Activated CD4-positive, alpha-beta T cell treated with anti-CD3 and anti-CD28 coated beads for 36 hours (primary cell): ENCODE results near the gene EBF3. TPM values are rescaled to one million over a fixed set of nuclear protein-coding genes. Genes with fewer than 3 reads are reported as not detected.
A peak's percentile ranks its signal among the peaks of the same experiment; 100 is the strongest.

Source experiments
- ATAC-seq: fragments of 200-7000 bp; cut with Tn5 transposase; one replicate; pipeline ENCODE4 v1.10.0; 2021; ENCODE audit warnings: mild to moderate bottlenecking, moderate library complexity
- CTCF ChIA-PET: fragments of 350-600 bp; sonication (Branson Sonifier 250); formaldehyde crosslinking; loops from one replicate; lab custom pipeline; 2021; ENCODE audit warnings: antibody characterized with exemption; lab: Charles Lee
- POLR2A ChIA-PET: fragments of 350-600 bp; sonication (Branson Sonifier 250); formaldehyde crosslinking; loops from one replicate; lab custom pipeline; 2021; ENCODE audit warnings: antibody characterized with exemption, inconsistent platforms; lab: Charles Lee
- DNase-seq: peaks from one replicate; pipeline ENCODE4 v3.0.0-alpha.2; 2020
- H3K27ac Mint-ChIP-seq: one replicate; pipeline ENCODE4 v1.8.0; 2021; ENCODE audit warnings: mixed read lengths
- H3K27me3 Mint-ChIP-seq: one replicate; pipeline ENCODE4 v1.8.0; 2021; ENCODE audit warnings: mixed read lengths
- H3K36me3 Mint-ChIP-seq: one replicate; pipeline ENCODE4 v1.8.0; 2021; ENCODE audit warnings: low read depth, mixed read lengths
- H3K4me1 Mint-ChIP-seq: one replicate; pipeline ENCODE4 v1.8.0; 2021; ENCODE audit warnings: mixed read lengths
- H3K4me3 Mint-ChIP-seq: one replicate; pipeline ENCODE4 v1.8.0; 2021; ENCODE audit warnings: mild to moderate bottlenecking, moderate library complexity, mixed read lengths
- H3K9me3 Mint-ChIP-seq: one replicate; pipeline ENCODE4 v1.8.0; 2021; ENCODE audit warnings: low read depth, mixed read lengths
- intact Hi-C, 2 experiments: fragments of 100-400 bp; cut with DNase I in 1 of 2; cut with micrococcal nuclease in 1 of 2; formaldehyde crosslinking; loops; one replicate each; pipeline versions ENCODE4 v1.14.2 to v1.15.1; 2022 to 2024; cut with DNase I, micrococcal nuclease
- total RNA-seq, 2 experiments: library from RNA; stranded (reverse); gene quantifications; one replicate each; pipeline ENCODE4 v1.2.3, GENCODE V29; 2021

The EBF3 gene
- total RNA-seq, 2 experiments from 2014 or later = not detected

GRCh38 chr10:129890170-129890569, 73.9 kb downstream of the EBF3 start:
- DNase-seq (no peak), ATAC-seq (no peak)
- POLR2A ChIA-PET = no interaction called here
- CTCF ChIA-PET = no interaction called here
- Mint-ChIP-seq H3K27ac (no peak overlapping the region), H3K4me1 (no peaks in the 10 kb centered on the region), H3K9me3 (no peaks in the 10 kb centered on the region), H3K27me3 (no peaks in the 10 kb centered on the region), H3K4me3 (no peak overlapping the region), H3K36me3 (no peaks in the 10 kb centered on the region)
- intact Hi-C loops = no loop called here

GRCh38 chr10:129888784-129889616, 75.1 kb downstream of the EBF3 start:
- Mint-ChIP-seq H3K4me3 (no peak overlapping the region), H3K27me3 (no peaks in the 10 kb centered on the region), H3K36me3 (no peaks in the 10 kb centered on the region), H3K27ac (no peak overlapping the region), H3K4me1 (no peaks in the 10 kb centered on the region), H3K9me3 (no peaks in the 10 kb centered on the region)
- intact Hi-C loops = loop anchor here (1.0 to 5.0 kb wide), 5 partner anchors 82 to 857 kb away; no protein-coding TSS in a partner anchor
- ChIA-PET CTCF (interaction anchor here (0.5 to 1.4 kb wide), 10 partner anchors 12 to 1621 kb away, joined by 3 to 5 read pairs (median 3); no protein-coding TSS in a partner anchor), POLR2A (no interaction called here)
- ATAC-seq (peak; percentile 61), DNase-seq (peak; percentile 70)

- H3K4me3 Mint-ChIP-seq = no peak overlapping the region
- no peaks in the 10 kb centered on the region for H3K4me1 Mint-ChIP-seq
- ChIA-PET CTCF (interaction anchor here (0.7 to 1.4 kb wide), 6 partner anchors 12 to 1620 kb away, joined by 3 to 5 read pairs (median 3); no protein-coding TSS in a partner anchor), POLR2A (no interaction called here)
- no peak for DNase-seq
- no peaks in the 10 kb centered on the region for H3K27me3 Mint-ChIP-seq
- no peak overlapping the region for H3K27ac Mint-ChIP-seq
- H3K36me3 Mint-ChIP-seq = no peaks in the 10 kb centered on the region
- H3K9me3 Mint-ChIP-seq = no peaks in the 10 kb centered on the region
- intact Hi-C loops = loop anchor here (5.0 kb wide), 3 partner anchors 84 to 856 kb away; no protein-coding TSS in a partner anchor
- no peak for ATAC-seq
These were observed 75.9 kb downstream of the EBF3 start for GRCh38 chr10:129887986-129888783.

- ATAC-seq (no peak), DNase-seq (no peak)
- CTCF ChIA-PET = no interaction called here
- intact Hi-C loops = loop anchor here (5.0 kb wide), 3 partner anchors 85 to 855 kb away; no protein-coding TSS in a partner anchor
- no peaks in the 10 kb centered on the region for H3K9me3 Mint-ChIP-seq
- H3K4me3 Mint-ChIP-seq = no peak overlapping the region
- no peaks in the 10 kb centered on the region for H3K27me3 Mint-ChIP-seq
- POLR2A ChIA-PET = no interaction called here
- no peaks in the 10 kb centered on the region for H3K36me3 Mint-ChIP-seq
- H3K27ac Mint-ChIP-seq = no peak overlapping the region
- no peaks in the 10 kb centered on the region for H3K4me1 Mint-ChIP-seq
These were observed 76.6 kb downstream of the EBF3 start for GRCh38 chr10:129887381-129887905.

DNA sequence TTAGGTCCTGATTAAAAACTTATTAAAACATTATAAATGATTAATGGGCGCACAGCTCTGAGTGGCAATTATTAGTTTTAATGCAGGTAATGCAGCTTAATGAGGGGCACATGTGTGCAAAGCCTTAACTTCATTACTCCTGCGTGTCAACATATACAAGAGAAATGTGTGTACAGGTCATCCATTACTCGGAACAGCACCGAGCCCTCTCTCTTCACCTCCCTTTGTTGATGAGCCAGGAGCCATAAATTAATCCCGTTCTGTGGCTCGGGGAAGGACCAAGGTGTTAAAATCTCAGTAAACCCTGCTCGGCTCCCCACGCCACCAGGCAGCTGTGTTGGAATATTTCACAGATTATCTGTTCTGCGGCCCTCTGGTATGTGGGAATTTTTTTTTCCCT, 77.8 kb downstream of the EBF3 start:
- Mint-ChIP-seq H3K4me3 (no peak overlapping the region), H3K9me3 (no peaks in the 10 kb centered on the region), H3K27me3 (no peaks in the 10 kb centered on the region), H3K4me1 (no peaks in the 10 kb centered on the region), H3K27ac (no peak overlapping the region), H3K36me3 (no peaks in the 10 kb centered on the region)
- DNase-seq = no peak
- intact Hi-C loops = loop anchor here (5.0 kb wide), 3 partner anchors 86 to 854 kb away; no protein-coding TSS in a partner anchor
- POLR2A ChIA-PET = no interaction called here
- CTCF ChIA-PET = no interaction called here
- ATAC-seq = no peak

DNA sequence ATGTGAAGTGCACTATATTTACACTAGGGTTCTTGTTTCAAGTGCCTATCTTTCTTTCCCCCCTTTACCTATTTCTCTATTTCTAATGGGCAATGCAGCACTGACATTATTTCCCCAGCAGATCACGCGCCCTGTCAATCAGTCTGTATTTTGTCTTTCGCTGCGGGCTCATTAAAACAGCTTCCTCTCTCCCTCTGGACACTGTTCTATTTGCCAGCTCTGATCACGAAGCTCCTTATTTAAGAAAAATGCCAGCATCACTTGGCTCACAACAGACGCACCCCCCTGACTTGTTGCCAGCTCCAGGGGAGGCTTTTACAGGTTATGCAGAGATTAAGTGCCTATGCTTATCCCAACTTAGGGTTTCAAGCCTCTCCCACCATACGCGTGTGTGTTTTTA, 78.5 kb downstream of the EBF3 start:
- no peak overlapping the region for H3K4me3 Mint-ChIP-seq
- H3K4me1 Mint-ChIP-seq = no peaks in the 10 kb centered on the region
- H3K9me3 Mint-ChIP-seq = no peaks in the 10 kb centered on the region
- intact Hi-C loops = loop anchor here (5.0 kb wide), 3 partner anchors 87 to 853 kb away; no protein-coding TSS in a partner anchor
- no peak overlapping the region for H3K27ac Mint-ChIP-seq
- CTCF ChIA-PET = no interaction called here
- H3K36me3 Mint-ChIP-seq = no peaks in the 10 kb centered on the region
- no peak for ATAC-seq
- no peak for DNase-seq
- H3K27me3 Mint-ChIP-seq = no peaks in the 10 kb centered on the region
- POLR2A ChIA-PET = no interaction called here

- CTCF ChIA-PET = no interaction called here
- H3K9me3 Mint-ChIP-seq = no peaks in the 10 kb centered on the region
- H3K4me3 Mint-ChIP-seq = no peak overlapping the region
- ATAC-seq (no peak), DNase-seq (no peak)
- H3K27me3 Mint-ChIP-seq = peaks cover 4% of the 10 kb centered on the region
- H3K4me1 Mint-ChIP-seq = no peaks in the 10 kb centered on the region
- no peaks in the 10 kb centered on the region for H3K36me3 Mint-ChIP-seq
- intact Hi-C loops = loop anchor here (5.0 kb wide), 4 partner anchors 88 to 852 kb away; no protein-coding TSS in a partner anchor
- H3K27ac Mint-ChIP-seq = no peak overlapping the region
- POLR2A ChIA-PET = no interaction called here
These were observed 79.5 kb downstream of the EBF3 start for GRCh38 chr10:129884398-129885078.

DNA sequence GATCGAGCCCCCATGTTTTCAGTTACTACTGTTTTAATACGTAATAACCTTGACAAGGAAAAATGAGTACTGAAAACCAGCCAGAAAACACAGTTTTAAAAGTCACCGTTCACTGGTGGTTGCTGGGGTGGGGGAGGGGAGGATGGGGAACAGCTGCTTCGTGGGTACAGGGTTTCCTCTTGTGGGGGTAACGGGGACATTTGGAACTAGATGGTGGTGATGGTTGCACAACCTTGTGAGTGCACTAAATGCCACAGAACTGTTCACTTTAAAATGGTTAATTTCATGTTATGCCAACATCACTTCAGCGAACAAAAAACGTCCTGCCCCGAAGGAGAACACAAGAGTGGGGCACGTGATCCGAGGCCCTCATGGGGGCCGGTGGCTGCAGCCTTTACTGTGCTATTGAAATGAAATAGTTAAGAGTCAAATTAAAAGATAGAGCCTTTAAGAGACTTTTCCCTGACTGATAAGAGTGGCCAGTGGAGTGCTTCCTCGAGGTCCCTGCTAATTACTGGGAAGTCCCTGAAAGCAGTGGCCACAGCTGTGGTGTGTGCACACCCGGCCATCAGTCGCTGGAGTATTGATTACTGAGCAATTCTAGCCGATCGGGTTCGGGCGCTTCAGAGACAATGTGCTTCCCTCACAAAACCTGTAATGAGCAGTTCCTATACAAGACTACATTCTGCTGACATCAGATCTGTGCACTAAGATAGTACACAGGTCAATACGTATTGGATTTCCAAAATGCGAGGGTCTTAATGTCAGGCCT, 80.3 kb downstream of the EBF3 start:
- Mint-ChIP-seq H3K9me3 (no peaks in the 10 kb centered on the region), H3K4me1 (no peaks in the 10 kb centered on the region), H3K36me3 (no peaks in the 10 kb centered on the region), H3K4me3 (no peak overlapping the region), H3K27ac (no peak overlapping the region), H3K27me3 (peaks cover 4% of the 10 kb centered on the region)
- DNase-seq (no peak), ATAC-seq (no peak)
- ChIA-PET POLR2A (no interaction called here), CTCF (interaction anchor here (0.7 kb wide), 1 partner anchor 240 kb away, joined by 3 read pairs; no protein-coding TSS in a partner anchor)
- intact Hi-C loops = loop anchor here in 1 of 2 experiments (5.0 kb wide), 1 partner anchor 293 kb away; no protein-coding TSS in a partner anchor

GRCh38 chr10:129883029-129883428, 81.0 kb downstream of the EBF3 start:
- no peaks in the 10 kb centered on the region for H3K4me1 Mint-ChIP-seq
- intact Hi-C loops = loop anchor here in 1 of 2 experiments (5.0 kb wide), 1 partner anchor 294 kb away; no protein-coding TSS in a partner anchor
- no peaks in the 10 kb centered on the region for H3K36me3 Mint-ChIP-seq
- no peak overlapping the region for H3K27ac Mint-ChIP-seq
- DNase-seq (peak; percentile 13), ATAC-seq (peak; percentile 49)
- POLR2A ChIA-PET = interaction anchor here (0.8 kb wide), 1 partner anchor 19 kb away, joined by 3 read pairs; no protein-coding TSS in a partner anchor
- H3K4me3 Mint-ChIP-seq = no peak overlapping the region
- CTCF ChIA-PET = no interaction called here
- H3K27me3 Mint-ChIP-seq = peaks cover 4% of the 10 kb centered on the region
- H3K9me3 Mint-ChIP-seq = no peaks in the 10 kb centered on the region

DNA sequence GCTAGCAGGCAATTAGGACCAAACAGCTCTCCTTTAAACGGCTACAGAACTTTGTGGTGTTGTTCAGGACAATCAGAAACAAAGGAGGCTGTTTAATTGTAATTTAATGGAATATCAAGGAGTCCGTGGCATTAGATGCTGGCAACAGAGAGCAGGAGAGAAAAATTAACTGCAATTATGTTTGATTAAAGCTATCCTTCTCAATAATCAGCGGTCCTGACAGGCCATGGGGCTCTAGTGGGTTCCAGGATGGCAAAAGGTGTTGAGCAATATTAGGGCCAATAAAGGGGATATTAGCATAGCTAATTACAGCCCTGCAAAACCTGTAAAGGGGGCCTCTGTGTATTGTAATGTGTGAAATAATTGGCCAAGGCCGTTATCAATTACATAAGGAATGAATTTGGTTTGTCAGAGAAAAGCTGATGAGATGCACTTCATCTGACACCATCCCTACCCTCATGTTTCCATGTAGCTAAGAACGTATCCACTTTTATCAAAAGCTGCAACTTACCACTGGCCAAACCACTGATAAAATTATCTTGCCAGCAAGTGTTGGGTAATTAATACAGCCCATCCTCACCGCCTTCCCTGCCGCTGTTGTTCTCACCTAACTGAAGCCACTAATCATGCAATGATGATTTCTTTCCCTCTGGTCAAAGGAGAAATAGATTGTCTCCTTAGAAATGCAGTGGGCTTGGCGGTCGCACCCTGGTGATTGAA, 81.6 kb downstream of the EBF3 start:
- CTCF ChIA-PET = no interaction called here
- POLR2A ChIA-PET = interaction anchor here (0.6 to 0.8 kb wide), 2 partner anchors 18 to 74 kb away, joined by 3 to 4 read pairs; no protein-coding TSS in a partner anchor
- Mint-ChIP-seq H3K4me1 (no peaks in the 10 kb centered on the region), H3K27me3 (peaks cover 4% of the 10 kb centered on the region), H3K9me3 (no peaks in the 10 kb centered on the region), H3K27ac (no peak overlapping the region), H3K4me3 (no peak overlapping the region), H3K36me3 (no peaks in the 10 kb centered on the region)
- intact Hi-C loops = loop anchor here in 1 of 2 experiments (5.0 kb wide), 1 partner anchor 295 kb away; no protein-coding TSS in a partner anchor
- DNase-seq (no peak), ATAC-seq (no peak)
